NCI-H1436 (cell line): ENCODE data around the gene USP35.
"Not testable (repeated sequence)": the region's sequence is repeated elsewhere in the genome, so short reads cannot be mapped to it uniquely, and the experiment has no call there.

Experiments
- DNase-seq: peaks from one replicate; lab custom pipeline; 2025; lab: John Stamatoyannopoulos, UW

The USP35 gene

DNA sequence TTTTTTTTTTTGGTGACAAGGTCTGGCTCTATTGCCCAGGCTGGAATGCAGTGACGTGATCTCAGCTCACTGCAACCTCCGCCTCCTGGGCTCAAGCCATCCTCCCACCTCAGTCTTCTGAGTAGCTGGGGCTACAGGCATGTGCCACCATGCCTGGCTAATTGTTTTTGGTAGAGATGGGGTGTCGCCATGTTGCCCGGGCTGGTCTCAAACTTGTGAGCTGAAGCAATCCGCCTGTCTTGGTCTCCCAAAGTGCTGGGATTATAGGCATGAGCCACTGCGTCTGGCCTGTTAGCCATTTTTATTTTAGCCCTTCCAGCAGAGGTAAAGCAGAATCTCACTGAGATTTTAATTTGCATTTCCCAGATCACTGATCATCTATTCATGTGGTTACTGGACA lies 44.3 kb downstream of the USP35 start:
- DNase-seq: not testable (repeated sequence)

DNA sequence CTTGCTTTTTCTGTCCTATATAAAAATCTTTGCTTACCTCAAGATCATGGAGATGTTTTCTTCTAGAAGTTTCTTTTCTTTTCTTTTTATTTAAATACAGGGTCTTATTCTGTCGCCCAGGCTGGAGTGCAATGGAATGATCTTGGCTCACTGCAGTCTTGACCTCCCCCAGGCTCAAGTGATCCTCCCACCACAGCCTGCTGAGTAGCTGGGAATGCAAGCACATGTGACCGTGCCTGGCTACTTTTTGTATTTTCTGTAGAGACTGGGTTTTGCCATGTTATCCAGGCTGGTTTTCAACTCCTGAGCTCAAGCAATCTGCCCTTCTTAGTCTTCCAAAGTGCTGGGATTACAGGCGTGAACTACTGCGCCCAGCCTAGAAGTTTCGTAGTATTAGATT lies 45.3 kb downstream of the USP35 start:
- no peak for DNase-seq

DNA sequence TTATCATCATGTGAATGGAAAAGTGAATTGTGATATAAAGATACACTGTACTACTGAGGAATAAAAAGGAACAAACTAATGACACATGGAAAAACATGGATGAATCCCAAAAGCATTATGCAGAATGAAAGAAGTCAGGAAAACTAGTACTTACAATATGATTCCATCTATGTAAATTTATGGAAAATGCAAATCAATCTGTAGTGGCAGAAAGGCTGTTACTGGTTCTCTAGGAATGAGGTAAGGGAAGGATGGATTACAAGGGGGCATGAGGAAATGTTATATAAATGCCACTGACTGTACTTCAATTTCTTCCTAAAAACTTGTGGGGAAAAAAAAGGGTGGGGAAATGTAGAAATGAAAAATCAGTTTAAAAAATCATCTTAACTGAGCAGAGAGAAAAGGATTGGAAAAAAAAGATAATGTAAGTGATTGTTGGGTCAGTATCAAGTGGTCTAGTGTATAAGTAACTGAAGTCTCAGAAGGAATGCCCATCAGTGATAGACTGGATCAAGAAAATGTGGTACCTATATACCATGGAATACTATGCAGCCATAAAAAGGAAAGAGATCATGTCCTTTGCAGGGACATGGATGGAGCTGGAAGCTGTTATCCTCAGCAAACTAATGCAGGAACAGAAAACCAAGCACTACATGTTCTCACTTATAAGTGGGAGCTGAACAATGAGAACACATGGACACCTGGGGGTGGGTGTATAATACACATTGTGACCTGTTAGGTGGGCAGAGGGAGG lies 48.8 kb downstream of the USP35 start:
- DNase-seq: no peak

DNA sequence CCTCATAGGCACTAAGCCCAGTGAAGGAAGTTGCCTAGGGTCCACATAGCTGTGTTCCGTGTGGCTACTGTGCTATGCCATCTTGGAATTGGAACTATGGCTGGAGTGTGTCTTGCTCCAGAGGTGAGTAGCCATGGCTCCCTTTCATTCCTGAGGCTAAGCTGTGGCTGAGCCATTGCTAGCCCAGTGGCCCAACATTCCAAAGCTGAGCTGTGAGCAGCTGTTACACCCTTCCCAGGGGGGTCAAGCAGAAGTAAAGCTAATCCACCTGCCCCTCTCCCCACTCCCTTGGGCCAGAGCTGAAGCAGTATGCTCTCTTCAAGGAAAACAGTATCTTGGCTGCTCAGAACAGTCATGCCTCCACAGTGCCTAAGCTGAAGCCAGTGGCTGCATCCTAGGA lies 51.1 kb downstream of the USP35 start:
- DNase-seq: no peak

DNA sequence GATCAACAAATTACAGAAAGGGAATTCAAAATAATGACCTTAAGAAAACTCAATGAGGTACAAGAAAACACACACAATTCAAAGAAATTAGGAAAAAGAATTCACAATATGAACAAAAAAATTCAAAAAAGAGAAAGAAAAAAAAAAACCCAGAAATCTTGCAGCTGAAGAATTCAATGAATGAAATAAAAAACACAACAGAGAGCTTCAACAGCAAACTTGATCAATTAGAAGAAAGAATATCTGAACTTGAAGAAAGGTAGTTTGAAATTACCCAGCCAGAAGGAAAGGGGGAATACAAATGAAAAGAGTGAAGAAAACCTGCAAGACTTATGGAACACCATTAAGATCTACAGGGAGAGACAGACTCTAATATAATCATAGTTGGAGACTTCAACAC lies 52.8 kb downstream of the USP35 start:
- no peak for DNase-seq

GRCh38 chr11:78244080-78244479 lies 55.4 kb downstream of the USP35 start:
- DNase-seq: no peak

- no peak for DNase-seq
Measured at GRCh38 chr11:78244546-78245255, 56.0 kb downstream of the USP35 start.

- no peak for DNase-seq
Measured at GRCh38 chr11:78248191-78248590, 59.5 kb downstream of the USP35 start.

DNA sequence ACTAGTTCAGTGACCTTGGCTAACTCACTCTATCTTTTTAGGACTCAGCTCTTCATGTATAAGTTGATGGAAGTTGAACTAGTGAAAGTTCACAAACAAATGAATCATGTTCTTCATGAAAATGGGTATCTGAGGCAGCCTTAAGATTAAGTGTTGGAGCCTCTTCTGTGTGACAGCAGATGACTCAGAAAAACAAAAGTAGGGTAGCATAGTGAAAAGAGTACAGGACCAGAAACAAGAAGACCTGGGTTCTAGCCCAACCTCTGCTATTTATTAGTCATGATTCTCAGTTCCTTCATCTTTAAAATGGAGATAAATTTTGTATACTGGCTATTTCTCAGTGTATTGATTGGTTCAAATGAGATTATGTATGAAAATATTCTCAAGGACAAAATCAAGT lies 60.2 kb downstream of the USP35 start:
- DNase-seq: no peak

DNA sequence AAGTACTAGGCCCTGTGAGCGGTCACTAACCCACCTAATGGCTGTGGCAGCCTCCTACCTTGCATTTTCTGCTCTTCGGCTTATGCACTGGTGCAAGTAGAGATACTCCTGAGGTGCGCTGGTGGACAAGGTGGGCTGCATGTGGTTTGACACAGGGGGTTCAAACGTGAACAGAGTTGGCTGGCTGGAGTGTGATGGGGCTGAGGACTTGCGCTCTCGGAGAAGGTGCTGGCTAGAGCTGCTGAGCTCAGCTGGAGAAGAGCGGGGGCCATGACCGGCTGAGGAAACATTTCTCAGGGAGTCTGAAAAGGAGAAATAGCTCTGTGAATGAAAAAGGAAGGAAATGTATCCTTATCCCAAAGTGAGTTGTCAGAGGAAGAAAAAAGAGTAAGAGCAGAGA lies 61.4 kb downstream of the USP35 start:
- no peak for DNase-seq

DNA sequence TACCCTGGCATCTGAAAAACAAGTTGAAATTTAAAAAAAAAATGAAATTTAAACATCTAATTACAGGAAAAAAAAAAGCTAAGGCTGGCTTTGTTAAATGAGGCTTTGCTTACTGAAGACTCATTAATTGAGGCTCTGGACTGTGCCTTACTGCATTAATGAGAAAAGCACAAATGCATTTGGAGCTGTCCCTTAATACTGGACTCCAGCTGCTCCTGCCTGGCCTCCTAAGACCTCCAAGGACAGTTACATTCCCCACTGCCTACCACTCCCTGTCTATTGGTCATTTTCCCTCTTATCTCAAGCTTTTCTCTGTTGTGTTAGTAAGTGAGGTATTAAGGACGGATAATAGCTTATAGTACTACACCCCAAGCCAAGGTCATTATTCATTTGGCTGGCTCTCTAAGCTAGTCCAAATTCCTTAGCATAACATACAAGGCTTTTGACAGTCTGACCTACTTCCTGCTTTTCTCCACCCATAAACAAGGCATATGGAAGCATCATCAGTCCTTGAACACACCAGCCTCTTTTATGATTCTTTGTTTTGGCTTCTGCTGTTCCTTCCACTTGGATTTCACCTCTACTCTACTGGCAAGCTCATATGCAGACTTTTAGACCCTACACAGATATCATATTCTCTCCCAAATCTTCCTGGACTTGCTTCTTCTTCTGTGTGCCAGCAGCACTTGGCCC lies 62.5 kb downstream of the USP35 start:
- DNase-seq: no peak

DNA sequence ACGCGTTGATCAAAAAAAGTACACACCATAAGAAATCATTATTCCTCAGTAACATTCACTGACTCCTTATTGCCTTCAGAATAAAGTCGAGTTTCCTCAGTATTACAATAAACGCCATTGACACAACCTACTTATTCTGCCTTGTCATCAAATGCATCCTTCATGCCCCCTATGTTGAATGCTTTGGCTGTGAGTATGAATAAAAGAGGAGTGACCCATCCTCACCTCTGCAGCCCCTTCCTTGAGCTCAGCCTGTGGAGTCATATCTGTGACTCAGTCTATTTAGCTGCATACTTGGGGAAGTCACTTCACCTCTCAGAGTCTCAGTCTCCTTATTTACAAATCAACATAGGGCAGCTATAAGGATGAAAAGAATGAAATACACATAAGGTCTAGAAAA lies 65.1 kb downstream of the USP35 start:
- DNase-seq: no peak

DNA sequence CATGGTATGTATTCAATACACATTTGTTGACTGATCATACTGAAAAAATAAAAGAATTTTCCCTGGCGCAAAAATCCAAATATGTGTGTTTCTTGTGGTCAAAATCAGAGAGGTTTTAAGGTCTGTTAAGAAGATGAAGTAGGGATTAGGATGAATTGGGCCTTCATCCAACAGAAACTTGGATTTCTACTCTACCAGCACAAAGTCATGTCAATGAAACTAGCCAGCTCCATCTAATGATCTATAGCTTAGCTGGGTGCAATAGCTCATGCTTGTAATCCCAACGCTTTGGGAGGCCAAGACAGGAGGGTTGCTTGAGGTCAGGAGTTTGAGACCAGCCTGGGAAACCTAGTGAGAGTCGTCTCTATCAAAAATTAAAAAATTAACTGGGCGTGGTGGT lies 65.5 kb downstream of the USP35 start:
- no peak for DNase-seq

DNA sequence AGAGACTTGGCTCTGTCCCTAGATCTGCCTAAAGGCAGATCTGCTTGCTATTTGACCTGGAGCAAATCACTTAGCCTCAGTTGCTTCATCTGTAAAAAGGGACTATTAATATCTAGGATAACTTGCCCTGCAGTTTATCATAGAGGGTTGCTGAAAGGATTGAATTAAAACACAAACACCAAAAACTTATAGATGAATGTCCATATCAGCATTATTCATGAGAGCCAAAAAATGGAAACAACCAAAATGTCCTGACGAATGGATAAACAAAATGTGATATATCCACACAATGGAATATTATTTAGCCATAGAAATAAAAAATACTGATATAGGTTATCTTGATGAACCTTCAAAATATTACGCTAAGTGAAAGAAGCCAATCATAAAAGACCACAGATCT lies 67.2 kb downstream of the USP35 start:
- DNase-seq: no peak

DNA sequence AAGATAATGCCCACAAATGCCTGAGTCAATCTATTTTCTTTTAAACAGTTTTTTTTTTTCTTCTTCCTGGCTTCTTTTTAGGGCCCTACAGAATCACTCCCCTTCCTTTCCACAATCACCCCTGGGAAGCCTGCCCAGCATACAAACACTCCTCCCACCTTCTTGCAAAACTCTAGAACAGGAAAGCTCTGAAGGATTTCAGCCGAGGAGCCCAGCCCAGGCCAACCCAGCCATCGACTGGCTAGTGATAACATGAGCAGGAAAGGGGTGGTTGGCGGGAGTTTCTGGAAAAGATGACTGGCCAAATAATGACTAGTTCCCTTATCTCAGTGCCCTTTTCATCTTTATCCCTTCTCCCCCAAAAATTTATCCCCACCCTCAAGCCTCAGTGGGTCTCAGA lies 68.2 kb downstream of the USP35 start:
- DNase-seq: no peak

GRCh38 chr11:78257654-78258053 lies 68.9 kb downstream of the USP35 start:
- no peak for DNase-seq

DNA sequence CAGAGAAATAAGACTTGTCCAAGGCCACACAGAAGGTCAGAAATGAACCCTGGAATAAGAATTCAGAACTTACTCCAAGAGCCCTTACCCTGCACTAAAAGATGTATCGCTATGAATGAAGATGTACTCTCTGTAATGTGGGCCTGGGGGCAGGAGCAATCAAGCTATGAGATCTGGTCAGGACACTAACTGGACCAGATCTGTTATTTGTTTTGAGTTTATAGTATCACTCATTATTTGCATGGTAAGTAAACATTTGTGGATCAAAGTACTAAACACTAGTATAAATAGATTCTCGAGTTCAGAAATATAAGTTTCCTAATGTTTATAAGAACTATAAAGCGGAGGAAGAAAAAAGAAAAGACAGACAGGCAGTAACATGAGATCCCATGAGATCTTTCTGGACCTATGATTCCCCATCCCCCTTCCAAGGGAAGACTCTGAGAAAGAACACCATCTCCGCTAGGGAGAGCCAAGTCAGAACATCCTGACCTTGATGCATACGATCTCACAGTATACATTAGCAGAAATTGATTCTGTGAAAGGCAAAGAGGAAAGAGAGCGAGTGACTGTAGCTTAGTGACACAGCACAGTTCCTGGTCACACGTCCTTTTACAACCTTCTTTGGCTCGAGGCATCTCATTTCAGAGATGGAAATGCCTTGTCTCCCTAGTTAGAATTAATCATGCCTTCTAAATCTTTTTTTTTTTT lies 71.2 kb downstream of the USP35 start:
- no peak for DNase-seq

DNA sequence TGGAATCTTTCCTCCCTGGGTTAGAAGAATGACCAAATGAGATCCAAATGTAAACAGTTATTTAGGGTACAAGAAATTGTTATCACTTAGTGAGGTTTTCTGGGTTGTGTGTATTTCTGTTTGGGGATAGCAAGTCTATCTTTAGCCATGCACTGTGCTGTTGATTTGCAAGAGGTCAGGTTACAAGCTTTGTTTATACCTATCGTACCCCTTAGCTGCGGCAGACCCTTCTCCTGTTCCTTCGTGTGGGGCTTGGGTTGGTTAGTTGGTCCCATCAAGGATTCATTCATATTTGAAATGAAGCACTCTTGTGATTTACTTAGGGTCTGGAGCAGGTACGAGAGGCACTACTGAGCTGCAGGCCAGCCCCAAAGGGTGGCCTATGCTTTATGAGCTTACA lies 72.6 kb downstream of the USP35 start:
- DNase-seq: no peak

DNA sequence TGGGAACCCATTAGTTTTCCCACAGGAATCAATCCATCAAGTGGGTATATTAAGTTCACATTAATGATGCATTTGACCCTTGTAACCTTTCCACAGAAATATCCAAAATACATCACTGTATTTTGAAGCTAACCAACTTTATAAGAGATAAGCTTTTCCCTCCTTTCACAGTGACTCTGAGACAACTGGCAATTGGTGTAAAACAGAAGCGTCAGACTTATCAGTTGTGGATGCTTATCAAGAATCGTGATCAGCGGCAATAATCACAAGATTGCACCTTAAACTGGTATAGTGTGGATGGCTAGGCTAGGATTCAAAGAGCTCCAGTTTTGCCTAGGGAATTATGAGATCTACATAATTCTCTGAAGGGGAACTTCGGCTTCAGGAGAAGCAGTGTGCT lies 73.1 kb downstream of the USP35 start:
- no peak for DNase-seq

DNA sequence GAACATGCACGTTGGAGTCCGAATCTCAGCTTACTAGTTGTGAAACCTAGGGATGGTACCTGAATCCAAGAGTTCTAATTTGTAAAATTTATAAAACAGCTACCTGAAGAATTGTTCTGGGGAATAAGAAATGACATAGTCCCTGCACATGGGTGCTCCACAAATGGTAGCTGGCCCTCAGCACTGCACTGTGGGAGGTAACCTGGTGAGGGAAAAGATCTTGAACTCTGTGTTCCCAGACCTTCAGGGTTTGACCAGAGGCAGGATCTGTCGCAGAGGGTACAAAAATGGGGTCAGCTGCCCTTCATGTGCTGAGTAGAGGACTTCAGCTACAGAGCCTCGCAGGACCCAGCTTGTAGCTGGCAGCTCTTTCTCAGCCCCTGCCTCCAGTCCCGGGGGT lies 73.5 kb downstream of the USP35 start:
- no peak for DNase-seq

DNA sequence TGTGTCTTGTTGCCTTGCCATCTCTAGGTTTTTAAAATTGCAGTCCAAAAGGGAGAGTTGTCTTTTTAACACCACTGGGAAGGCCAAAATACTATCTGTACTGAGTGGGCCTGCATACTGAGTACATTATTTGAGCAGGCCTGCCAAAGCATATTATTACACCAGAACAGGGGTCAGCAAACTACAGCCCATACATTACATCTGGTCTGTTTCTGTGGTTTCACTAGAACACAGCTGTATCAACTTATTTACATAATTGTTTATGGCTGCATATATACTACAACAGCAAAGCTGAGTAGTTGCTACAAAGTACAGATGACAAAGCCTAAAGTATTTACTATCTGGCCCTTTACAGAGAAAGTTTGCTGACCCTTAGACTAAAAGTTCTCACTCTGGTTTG lies 74.0 kb downstream of the USP35 start:
- no peak for DNase-seq
